Caki2 (cell line): ENCODE measurements around the gene HOXC6. TPM values are rescaled to one million over a fixed set of nuclear protein-coding genes. Genes with fewer than 3 reads are reported as not detected.

ENCODE experiments used
- DNase-seq: peaks from one replicate; pipeline ENCODE4 v3.0.0-alpha.2; 2015; ENCODE audit warnings: low read depth
- in situ Hi-C: cut with HindIII; loops from 2 replicates; pipeline ENCODE4 v1.10.0; 2016; ENCODE audit warnings: low sequenced_read_pairs, low pct_unique_long_range_greater_than_20kb, mixed read lengths
- total RNA-seq: library from RNA; depleted of rRNA; stranded (reverse); fragments of >200 nt; shearing (Covaris generic); gene quantifications from 2 replicates; pipeline ENCODE4 v1.2.3, GENCODE V29; 2014; ENCODE audit warnings: low replicate concordance; rRNA removed

The HOXC6 gene
- total RNA-seq: 0.68 TPM in 1 of 2 replicates, not detected in the other

DNA sequence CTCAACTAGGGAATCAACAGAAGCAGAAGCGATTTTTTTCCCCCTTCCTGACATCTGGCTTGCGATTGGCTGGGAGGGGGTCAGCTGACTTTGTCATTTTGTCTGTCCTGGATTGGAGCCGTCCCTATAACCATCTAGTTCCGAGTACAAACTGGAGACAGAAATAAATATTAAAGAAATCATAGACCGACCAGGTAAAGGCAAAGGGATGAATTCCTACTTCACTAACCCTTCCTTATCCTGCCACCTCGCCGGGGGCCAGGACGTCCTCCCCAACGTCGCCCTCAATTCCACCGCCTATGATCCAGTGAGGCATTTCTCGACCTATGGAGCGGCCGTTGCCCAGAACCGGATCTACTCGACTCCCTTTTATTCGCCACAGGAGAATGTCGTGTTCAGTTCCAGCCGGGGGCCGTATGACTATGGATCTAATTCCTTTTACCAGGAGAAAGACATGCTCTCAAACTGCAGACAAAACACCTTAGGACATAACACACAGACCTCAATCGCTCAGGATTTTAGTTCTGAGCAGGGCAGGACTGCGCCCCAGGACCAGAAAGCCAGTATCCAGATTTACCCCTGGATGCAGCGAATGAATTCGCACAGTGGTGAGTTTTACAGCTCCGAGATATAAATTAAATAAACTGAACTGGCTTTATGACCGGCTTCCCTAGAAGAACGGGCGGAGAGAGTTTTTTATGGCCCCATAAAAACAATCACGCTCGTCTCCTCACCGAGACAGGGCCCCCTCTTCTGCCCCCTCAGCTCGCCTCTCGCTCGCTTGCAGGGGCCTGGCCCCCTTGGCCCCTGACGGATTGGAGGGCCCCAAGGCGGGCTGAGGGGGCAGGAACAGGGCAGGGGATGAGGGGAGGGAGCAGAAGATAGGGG lies at the start of gene HOXC6:
HOXC6 (plus strand) TSS at position 127 of the 888 bp plus-strand sequence; CDS start at position 209, 82 bp downstream.
- DNase-seq: no peak
- in situ Hi-C loops: no loop called here

DNA sequence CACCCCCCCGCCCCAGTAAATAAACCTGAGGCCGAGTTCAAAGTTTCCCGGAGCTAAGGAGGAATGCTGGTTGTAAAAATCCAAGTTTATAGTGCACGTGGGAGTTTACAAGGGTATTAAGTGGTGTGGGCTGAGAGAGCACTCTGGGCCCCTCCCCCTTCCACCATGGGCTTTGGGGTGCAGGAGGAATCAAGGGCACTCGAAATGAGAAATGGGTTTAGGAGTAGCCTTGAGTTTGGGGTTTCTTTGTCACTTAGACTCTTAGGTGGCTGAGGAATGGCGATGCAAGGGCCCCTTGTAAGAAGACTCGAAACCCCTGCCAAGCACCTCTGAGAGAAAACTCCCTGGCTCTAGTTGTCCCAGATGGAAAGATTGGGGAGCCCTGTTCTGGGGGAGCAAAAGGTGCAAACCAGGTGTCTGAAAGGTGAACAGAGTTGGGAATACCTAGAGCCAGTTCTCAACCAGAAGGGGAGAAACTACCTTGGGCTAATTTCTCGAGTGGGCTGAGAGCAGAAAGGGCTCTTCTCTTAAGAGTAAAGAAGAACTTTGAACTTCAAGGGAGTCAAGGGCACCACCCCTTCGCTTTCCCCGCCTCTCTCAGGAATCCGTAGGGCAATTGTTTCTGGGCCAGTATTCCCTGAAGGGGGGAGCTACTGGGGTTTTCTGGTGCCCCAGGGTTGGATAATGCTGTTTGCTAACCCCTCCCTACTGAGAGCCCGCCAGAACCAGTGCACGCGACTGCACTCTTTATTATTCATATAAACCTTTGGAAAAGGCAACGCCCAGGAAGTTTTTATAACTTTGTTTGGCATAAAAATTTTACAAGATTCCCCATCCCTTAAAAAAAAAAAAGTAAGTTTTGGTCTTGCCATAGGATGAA lies 49.5 kb upstream of the HOXC6 start:
- DNase-seq: no peak
- in situ Hi-C loops: no loop called here

DNA sequence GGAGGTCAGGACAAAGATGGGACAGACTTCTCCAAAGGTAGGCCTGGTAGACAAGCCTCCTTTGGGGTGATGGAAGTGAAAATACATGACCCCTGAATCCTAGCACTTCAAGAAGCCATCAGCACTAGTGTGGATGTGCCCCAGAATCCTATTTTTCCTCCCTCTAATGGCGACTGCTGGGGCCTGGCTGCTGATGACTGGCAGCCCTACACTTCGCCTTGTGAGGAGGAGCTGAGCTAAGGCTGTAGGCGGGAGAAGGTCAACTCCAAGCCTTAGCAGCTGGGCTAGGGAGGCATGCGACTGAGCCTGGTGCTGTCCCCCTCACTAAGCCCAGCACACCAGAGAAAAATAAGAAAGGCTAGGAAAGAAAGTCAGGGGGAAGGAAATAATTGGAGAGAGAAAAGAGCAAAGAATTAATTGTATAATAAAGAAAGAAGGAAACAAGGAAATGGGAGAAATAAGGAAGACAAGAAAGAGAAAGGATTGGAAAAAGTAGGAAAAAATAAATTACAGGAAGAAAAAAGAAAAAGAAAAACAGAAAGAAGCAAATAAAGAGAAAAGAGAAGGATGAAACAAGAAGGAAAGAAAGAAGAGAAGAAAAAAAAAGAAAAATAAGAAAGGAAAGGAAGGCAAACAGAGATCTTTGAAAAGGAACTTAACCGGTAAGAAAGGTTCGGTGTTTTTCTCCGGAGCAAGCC lies 48.0 kb upstream of the HOXC6 start:
- in situ Hi-C loops: no loop called here
- no peak for DNase-seq

DNA sequence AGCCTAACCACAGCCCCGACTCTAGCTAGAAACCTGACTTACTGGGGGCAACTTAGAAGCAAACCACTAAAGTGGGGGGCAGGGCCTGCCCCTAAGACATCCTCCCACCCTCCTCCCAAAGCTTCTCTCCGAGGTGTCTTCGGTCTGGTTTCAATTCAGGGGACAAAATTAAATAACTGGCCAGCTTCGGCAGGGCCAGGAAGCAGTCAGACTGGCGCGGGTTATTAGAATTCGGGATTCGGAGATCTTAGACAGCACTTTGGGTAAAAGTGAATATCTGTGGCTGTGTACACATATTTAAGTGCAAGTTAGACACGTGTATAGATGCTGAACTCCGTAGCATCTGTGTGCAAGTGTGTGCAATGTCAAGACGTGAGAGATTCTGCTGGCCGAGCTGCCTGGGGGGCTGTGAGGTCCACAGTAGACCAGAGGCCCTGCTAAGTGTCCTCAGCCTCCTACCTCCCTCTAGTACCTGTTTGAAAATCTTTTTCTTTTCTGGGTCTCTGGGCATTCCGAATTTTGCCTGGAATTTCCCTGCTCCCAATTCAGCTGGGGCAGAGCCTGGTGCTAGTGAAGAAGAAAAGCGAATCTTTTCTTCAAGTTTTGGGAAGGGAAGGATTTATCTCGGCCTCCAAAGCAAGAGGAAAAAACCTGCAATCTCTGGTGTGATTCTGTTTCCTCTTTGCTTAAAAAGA lies 47.3 kb upstream of the HOXC6 start:
- in situ Hi-C loops: no loop called here
- no peak for DNase-seq

DNA sequence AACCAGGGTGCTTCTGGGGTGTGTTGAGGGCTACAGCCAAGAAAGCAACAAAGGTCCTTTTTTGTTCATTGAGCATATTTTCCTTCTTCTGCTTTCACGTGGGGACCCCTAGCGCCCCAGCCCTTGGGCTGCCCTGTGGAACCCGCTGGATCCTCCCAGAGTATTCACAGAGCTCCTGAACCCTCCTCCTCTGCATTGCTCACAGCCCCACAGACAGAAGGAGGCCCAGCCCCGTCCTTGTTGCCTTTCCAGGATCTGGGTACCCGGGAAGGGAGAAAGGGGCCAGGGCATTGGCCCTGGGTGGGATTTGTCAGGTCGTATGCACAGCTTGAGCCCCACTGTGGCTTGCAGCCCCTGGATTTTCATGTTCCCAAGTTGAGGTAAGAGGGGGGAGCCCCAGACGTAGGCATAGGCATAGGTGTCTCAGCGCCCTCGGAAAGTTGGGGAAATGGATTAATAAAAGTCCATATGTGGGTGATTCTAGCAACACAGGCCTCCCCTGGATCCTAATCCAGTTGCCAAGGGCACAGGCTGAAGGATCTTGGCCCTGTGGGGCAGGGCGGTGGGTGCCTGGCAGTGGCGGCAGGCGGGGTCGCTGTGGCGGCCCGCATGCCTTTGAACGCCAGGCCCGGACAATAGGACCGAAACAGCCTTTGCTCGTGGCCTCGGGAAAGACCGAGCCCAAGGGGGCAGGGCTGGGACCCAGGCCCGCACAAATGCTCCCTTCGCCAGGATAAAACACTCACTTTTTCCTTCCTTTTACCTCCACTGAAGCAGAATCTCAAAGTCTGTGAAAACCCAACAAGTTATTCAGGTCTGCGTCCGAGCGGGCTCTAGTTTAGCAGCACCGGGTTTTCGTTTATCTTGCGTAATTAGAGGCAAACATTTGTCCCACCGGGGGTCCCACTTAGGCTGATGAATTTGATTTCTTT lies 46.3 kb upstream of the HOXC6 start:
- in situ Hi-C loops: no loop called here
- no peak for DNase-seq

DNA sequence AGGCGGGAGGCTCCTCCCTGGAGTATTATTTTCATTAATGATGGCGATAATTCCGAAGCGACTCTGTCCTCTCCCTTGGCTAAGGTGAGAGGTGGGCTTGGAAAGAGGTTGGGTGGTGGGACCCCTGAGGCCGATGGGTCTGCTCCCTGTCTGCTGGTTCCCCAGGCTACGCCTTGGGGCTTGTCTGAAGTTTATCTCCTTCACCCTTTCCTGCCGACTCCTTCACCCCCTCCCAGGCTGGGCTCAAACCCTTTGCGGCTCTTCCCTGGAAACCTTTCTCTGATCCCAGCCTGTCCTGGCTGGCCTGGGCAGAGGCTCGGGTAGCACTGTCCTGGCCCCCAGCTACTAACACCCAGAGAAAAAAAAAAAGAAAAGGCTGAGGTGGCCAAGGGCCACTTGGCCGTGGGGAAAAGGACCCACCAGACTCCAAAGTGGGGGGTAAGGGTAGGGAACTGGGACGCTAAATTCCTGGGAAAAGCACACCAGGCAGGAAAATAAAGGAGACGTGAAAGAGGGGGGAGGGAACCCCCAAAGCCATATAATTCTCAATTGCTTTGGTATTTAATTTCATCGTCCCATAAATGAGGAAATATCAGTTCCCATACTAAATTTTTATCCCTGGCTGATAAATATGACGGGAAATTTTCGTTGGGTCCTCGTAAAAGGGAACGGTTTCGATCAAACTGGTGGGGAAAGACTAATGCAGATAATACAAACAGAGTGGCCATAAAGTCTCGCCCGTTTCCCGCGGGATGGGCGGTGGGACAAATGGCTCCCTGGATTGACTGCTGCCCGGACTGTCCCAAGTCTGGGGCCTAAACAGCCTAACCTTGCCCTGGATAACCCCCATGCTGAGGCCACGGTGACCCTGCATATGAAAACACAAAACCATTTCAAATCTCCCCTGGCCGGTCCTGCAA lies 45.3 kb upstream of the HOXC6 start:
- no peak for DNase-seq
- in situ Hi-C loops: no loop called here

DNA sequence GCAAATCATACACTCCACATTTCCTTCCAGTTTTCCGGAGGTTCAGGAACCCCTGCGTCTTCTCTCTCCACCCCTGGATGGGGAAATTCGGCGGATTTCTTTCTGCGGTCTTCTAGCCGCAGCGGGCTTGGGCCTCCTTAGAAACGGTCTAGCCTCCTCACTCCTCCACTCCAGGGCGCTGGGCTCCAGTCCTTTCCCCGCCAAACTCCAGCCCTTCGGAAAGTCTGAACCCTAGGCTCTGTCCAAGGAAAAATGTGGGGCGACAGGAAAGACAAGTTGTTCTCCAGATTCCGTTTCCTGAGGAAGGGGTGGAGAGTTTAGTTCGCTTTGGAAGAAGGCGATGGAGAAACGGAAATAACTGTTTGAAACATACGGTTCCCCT lies 44.7 kb upstream of the HOXC6 start:
- no peak for DNase-seq
- in situ Hi-C loops: no loop called here

DNA sequence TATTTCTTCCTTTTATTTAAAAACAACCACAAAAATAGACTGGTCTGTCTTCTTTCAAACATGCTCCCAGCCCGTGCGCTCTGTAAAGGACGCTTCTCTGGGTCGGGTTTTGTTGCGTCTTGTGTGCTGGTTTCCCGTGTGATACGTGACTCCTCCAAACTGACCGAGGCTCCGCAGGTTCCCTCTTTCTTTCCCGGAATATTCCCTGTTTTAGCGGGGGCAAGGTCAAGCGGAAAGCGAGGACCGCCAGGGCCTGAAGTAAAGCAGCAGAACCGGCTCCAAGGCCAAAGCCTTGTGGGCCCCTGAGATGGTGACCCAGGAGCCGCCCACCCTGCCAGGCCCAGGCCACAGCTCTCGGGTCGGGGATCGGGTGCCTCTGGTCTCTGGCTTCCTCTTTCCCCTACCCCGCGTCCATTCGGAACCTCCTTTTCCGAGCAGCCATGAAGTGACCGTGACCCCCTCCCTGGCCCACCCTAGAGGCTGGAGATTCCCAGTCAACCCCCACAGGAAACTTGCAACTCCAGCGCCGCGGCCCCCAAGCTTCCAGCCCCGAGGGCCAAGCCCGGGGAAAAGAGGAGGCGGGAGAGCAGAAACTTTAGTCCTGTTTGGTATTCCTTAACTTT lies 44.2 kb upstream of the HOXC6 start:
- no peak for DNase-seq
- in situ Hi-C loops: no loop called here

DNA sequence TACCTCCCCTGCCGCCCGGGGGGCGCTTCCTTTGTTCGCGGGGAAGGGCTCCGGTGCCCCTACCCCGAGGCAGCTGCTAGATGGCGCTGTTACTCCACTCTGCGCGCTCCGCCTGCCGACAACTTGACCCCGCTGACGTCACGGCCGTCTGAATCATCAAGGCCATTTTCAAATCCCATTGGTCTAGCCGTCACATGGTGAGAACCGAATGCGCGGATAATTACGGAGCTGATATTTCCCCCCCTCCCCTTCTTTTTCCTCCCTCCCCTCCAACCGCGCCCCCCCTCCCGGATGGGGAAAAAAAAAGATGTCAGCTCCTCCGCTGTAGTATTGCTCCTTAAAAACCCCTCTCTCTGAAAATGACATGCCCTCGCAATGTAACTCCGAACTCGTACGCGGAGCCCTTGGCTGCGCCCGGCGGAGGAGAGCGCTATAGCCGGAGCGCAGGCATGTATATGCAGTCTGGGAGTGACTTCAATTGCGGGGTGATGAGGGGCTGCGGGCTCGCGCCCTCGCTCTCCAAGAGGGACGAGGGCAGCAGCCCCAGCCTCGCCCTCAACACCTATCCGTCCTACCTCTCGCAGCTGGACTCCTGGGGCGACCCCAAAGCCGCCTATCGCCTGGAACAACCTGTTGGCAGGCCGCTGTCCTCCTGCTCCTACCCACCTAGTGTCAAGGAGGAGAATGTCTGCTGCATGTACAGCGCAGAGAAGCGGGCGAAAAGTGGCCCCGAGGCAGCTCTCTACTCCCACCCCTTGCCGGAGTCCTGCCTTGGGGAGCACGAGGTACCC lies 43.1 kb upstream of the HOXC6 start, which contains the start of gene HOXC10:
HOXC10 (plus strand) TSS at position 246 of the 791 bp plus-strand sequence; CDS start at position 360, 114 bp downstream.
- in situ Hi-C loops: no loop called here
- peak; percentile 92 for DNase-seq

DNA sequence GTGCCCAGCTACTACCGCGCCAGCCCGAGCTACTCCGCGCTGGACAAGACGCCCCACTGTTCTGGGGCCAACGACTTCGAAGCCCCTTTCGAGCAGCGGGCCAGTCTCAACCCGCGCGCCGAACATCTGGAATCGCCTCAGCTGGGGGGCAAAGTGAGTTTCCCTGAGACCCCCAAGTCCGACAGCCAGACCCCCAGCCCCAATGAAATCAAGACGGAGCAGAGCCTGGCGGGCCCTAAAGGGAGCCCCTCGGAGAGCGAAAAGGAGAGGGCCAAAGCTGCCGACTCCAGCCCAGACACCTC lies 42.6 kb upstream of the HOXC6 start:
- DNase-seq: no peak
- in situ Hi-C loops: no loop called here

DNA sequence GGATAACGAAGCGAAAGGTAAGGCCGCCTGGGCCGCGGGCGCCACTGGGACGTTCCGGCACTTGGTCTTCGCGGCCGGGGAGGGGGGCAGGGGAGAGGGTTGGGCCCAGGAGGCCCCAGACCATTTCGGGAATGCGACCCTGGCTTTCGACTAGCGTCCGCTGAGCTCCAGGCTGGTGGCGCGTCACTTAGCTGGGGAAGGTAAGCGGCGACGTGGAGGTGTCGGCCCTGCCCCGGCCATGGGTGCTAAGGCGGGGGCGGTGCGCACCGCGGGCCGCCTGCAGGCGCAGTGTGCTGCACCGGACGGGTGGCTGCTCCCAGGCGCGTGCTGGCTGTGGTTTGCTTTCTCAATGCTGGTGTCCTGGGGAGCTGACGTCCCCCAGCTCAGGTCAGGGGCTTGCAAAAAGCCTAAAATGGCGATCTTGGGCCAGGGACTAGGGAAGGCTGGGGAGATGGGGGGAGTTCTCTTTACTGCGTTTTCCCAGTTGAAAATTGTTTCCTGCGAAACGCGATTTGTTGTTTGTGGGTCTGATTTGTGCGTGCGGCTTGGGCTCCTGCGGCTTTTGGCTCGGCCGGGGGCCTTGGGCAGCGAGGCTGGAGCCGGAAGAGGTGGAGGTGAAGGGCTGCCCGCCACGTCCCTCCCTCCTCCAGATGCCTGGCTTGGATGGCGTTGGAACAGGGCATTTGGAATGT lies 42.1 kb upstream of the HOXC6 start:
- in situ Hi-C loops: no loop called here
- peak; percentile 71 for DNase-seq

DNA sequence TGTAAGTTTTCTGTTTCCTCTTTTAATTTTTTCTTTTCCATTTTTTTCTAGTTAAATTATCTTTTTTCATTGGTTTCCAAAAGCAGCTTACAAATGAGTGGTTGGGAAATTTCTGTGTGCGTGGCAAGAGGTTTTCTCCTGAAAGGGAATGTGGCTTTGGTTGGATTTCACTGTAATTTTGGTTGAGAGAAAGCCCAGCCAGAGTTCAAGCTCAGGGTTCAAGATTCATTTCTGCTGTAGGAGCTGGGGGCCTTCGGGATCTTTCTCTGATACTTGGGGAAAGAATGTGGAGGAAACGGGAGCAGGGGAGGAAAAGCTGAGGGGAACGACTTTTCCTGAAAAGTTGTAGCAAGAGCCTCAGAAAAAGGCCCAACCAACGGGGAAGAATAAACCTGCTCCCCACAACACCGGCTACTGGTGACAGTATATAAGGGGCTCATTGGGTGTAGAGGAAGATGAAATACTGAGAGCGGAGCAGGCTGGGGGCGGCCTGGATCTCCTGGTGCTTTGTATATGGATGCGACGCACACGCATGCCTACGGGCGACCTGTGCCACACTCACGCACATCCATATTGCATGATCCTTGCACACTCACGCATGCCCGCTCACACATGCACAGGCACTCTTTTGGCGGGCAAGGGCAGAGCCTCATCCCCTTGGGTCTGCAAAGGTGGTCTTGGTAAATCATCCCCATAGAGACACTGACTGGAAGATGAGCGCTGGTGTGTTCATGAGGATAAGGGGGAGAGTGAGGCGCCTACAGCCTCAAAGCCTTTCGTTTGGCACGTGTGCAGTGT lies 41.4 kb upstream of the HOXC6 start:
- in situ Hi-C loops: no loop called here
- no peak for DNase-seq

DNA sequence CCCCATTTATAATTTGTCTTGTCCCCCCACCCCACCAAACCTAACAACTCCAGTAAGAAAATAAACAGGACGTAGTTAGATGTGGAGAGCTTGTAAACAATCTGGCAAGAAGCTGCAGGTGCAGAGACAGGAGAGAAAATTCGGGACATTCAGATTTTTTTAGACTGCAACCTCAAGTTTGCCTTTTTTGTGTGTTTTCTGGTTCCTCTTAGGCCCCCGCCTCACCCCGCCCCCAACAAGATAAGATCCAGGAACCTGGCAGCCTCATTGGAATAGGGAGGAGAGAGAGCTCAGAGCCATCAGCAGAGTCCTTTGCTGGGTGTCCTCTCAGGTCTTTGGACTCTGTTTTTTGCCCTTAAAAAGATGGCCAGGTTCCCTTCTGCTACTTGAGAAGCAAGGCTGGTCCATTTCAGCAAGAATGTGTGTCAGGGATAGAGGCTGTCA lies 40.4 kb upstream of the HOXC6 start:
- no peak for DNase-seq
- in situ Hi-C loops: no loop called here
